ENCODE data around the gene ZNF597.

ZNF597 gene

GRCh38 chr16:3488801-3489200 lies 45.5 kb upstream of the ZNF597 start:
- Histone ChIP-seq H3K4me3 (ENCODE audit: low read length) (no peak overlapping the region), H3K27me3 (ENCODE audit: control insufficient read depth, low read length) (no peaks in the 10 kb centered on the region), H3K9me3 (ENCODE audit: control insufficient read depth, insufficient read depth, low read length) (no peaks in the 10 kb centered on the region), H3K4me2 (ENCODE audit: low read length) (no peak overlapping the region), H3F3A (ENCODE audit: control insufficient read depth, insufficient read depth) (no peaks in the 10 kb centered on the region), H3K9me2 (replicated peaks; ENCODE audit: control insufficient read depth, low read length) (no peaks in the 10 kb centered on the region), H4K20me1 (ENCODE audit: control insufficient read depth, insufficient read depth, low read depth, low read length) (no peaks in the 10 kb centered on the region), H3K79me2 (ENCODE audit: control insufficient read depth, low read length) (no peaks in the 10 kb centered on the region), H3K4me1 (ENCODE audit: control insufficient read depth, low read length) (no peaks in the 10 kb centered on the region), H3K27ac (ENCODE audit: low read depth, low read length) (no peak overlapping the region), H3K36me3 (ENCODE audit: control insufficient read depth, low read length) (peaks cover 25% of the 10 kb centered on the region)
- TF ChIP-seq EZH2phosphoT487 (IDR thresholded peaks at IDR 0.05; ENCODE audit: borderline replicate concordance, low read length), result no peak
- TF ChIP-seq CTCF (IDR thresholded peaks at IDR 0.05; ENCODE audit: low read depth, low read length, poor library complexity, severe bottlenecking), result no peak

- TF ChIP-seq CTCF (IDR thresholded peaks at IDR 0.05; ENCODE audit: low read depth, low read length, poor library complexity, severe bottlenecking) (no peak), EZH2phosphoT487 (IDR thresholded peaks at IDR 0.05; ENCODE audit: borderline replicate concordance, low read length) (no peak)
- Histone ChIP-seq H3K27me3 (ENCODE audit: control insufficient read depth, low read length) (no peaks in the 10 kb centered on the region), H3K4me3 (ENCODE audit: low read length) (no peak overlapping the region), H3K9me3 (ENCODE audit: control insufficient read depth, insufficient read depth, low read length) (no peaks in the 10 kb centered on the region), H3K79me2 (ENCODE audit: control insufficient read depth, low read length) (no peaks in the 10 kb centered on the region), H3K9me2 (replicated peaks; ENCODE audit: control insufficient read depth, low read length) (no peaks in the 10 kb centered on the region), H4K20me1 (ENCODE audit: control insufficient read depth, insufficient read depth, low read depth, low read length) (no peaks in the 10 kb centered on the region), H3K4me2 (ENCODE audit: low read length) (no peak overlapping the region), H3F3A (ENCODE audit: control insufficient read depth, insufficient read depth) (no peaks in the 10 kb centered on the region), H3K36me3 (ENCODE audit: control insufficient read depth, low read length) (peaks cover 35% of the 10 kb centered on the region), H3K4me1 (ENCODE audit: control insufficient read depth, low read length) (no peaks in the 10 kb centered on the region), H3K27ac (ENCODE audit: low read depth, low read length) (no peak overlapping the region)
Measured at GRCh38 chr16:3487521-3488410, 44.5 kb upstream of the ZNF597 start.

- no peaks in the 10 kb centered on the region for H3K9me2 ChIP-seq (replicated peaks; ENCODE audit: control insufficient read depth, low read length)
- TF ChIP-seq EZH2phosphoT487 (IDR thresholded peaks at IDR 0.05; ENCODE audit: borderline replicate concordance, low read length) (no peak), CTCF (IDR thresholded peaks at IDR 0.05; ENCODE audit: low read depth, low read length, poor library complexity, severe bottlenecking) (no peak)
- H3K27ac ChIP-seq (ENCODE audit: low read depth, low read length), result no peak overlapping the region
- no peaks in the 10 kb centered on the region for H3K9me3 ChIP-seq (ENCODE audit: control insufficient read depth, insufficient read depth, low read length)
- H3K4me1 ChIP-seq (ENCODE audit: control insufficient read depth, low read length), result no peaks in the 10 kb centered on the region
- H4K20me1 ChIP-seq (ENCODE audit: control insufficient read depth, insufficient read depth, low read depth, low read length), result no peaks in the 10 kb centered on the region
- no peak overlapping the region for H3K4me2 ChIP-seq (ENCODE audit: low read length)
- no peak overlapping the region for H3K4me3 ChIP-seq (ENCODE audit: low read length)
- H3K36me3 ChIP-seq (ENCODE audit: control insufficient read depth, low read length), result peaks cover 43% of the 10 kb centered on the region
- H3K27me3 ChIP-seq (ENCODE audit: control insufficient read depth, low read length), result no peaks in the 10 kb centered on the region
- no peaks in the 10 kb centered on the region for H3K79me2 ChIP-seq (ENCODE audit: control insufficient read depth, low read length)
- no peaks in the 10 kb centered on the region for H3F3A ChIP-seq (ENCODE audit: control insufficient read depth, insufficient read depth)
Measured at GRCh38 chr16:3486506-3487215, 43.4 kb upstream of the ZNF597 start.
